Activated naive CD8-positive, alpha-beta T cell treated with anti-CD3 and anti-CD28 coated beads, Interleukin-2, amount 50 U/mL, for 24 hours (primary cell): ENCODE results near the gene DZIP1.
A peak's percentile ranks its signal among the peaks of the same experiment; 100 is the strongest.

Experiments used
- ATAC-seq: fragments of 150-1000 bp; cut with Tn5 transposase; one replicate; pipeline ENCODE4 v1.10.0; 2021
- DNase-seq: peaks from one replicate; pipeline ENCODE4 v3.0.0; 2021
- H3K27ac Mint-ChIP-seq: one replicate; pipeline ENCODE4 v1.8.0; 2021; ENCODE audit warnings: mild to moderate bottlenecking, mixed read lengths
- H3K27me3 Mint-ChIP-seq: one replicate; pipeline ENCODE4 v1.8.0; 2021; ENCODE audit warnings: mixed read lengths
- H3K36me3 Mint-ChIP-seq: one replicate; pipeline ENCODE4 v1.8.0; 2021; ENCODE audit warnings: low read depth, mixed read lengths
- H3K4me1 Mint-ChIP-seq: one replicate; pipeline ENCODE4 v1.8.0; 2021; ENCODE audit warnings: mixed read lengths
- H3K4me3 Mint-ChIP-seq: one replicate; pipeline ENCODE4 v1.8.0; 2021; ENCODE audit warnings: mild to moderate bottlenecking, moderate library complexity, mixed read lengths
- H3K9me3 Mint-ChIP-seq: one replicate; pipeline ENCODE4 v1.8.0; 2021; ENCODE audit warnings: mixed read lengths

Gene DZIP1

DNA sequence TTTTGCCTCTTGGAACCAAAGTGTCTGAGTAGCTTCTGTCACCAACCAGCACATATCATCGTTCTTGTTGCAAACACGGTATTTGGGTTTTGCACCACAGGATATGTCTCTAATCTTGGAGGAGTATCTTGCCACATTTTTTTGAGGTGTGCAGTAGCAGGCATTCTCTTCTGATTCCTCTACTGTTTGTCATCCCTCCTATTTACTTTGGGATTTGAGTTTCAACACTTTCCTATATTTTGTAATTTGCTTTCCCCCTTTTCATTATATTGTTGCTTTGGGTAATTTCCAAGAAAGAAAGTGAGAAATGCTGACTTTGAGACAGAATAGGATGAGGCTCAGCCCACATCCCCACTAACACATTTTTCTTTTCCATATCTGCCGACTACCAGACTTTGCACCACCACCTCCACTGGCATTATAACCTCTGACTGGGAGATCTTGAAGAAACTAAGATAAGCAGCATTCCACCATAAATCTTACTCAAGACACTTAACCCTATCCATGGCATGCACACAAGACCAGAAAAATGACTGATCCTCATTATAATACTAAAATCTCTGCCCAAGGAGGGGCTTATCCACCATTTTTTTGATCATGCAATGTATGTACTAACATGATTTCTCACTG, 12.0 kb upstream of the DZIP1 start:
- Mint-ChIP-seq H3K9me3 (no peaks in the 10 kb centered on the region), H3K27me3 (peaks cover 6% of the 10 kb centered on the region), H3K4me1 (no peaks in the 10 kb centered on the region), H3K36me3 (peaks cover 2% of the 10 kb centered on the region), H3K27ac (no peak overlapping the region), H3K4me3 (no peak overlapping the region)
- DNase-seq (no peak), ATAC-seq (no peak)

- ATAC-seq, result no peak
- peaks cover 6% of the 10 kb centered on the region for H3K27me3 Mint-ChIP-seq
- no peaks in the 10 kb centered on the region for H3K36me3 Mint-ChIP-seq
- DNase-seq, result no peak
- H3K9me3 Mint-ChIP-seq, result no peaks in the 10 kb centered on the region
- no peak overlapping the region for H3K27ac Mint-ChIP-seq
- no peak overlapping the region for H3K4me3 Mint-ChIP-seq
- H3K4me1 Mint-ChIP-seq, result no peaks in the 10 kb centered on the region
These were observed 8.3 kb upstream of the DZIP1 start for GRCh38 chr13:95652821-95653220.

DNA sequence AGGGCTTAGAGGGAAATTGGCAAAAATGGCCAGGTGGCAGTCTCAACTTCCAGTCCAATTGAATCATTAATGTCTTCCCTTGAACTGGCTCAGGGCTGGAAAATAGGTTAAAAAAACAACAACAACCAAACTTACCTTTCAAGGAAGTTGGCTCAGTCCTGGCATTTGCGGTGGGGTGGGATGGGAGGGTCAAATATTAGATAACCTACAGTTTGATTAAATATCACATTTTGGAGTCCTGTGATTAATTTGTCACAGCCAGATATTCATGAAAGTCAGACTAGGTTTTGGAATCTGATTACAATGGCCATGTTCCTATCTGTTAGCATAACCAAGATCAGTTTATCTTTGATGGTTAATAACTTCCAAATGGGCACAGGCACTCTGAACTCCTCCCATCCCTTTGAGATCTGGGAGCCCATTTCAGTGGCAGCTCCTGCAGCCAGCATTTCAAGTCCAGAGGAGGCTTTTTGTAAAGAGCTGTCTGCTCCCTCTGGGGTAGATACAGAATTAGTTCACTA, 7.8 kb upstream of the DZIP1 start:
- DNase-seq, result no peak
- H3K36me3 Mint-ChIP-seq, result no peaks in the 10 kb centered on the region
- no peak overlapping the region for H3K27ac Mint-ChIP-seq
- no peaks in the 10 kb centered on the region for H3K4me1 Mint-ChIP-seq
- no peak overlapping the region for H3K4me3 Mint-ChIP-seq
- peaks cover 8% of the 10 kb centered on the region for H3K27me3 Mint-ChIP-seq
- H3K9me3 Mint-ChIP-seq, result no peaks in the 10 kb centered on the region
- no peak for ATAC-seq

- Mint-ChIP-seq H3K27me3 (peaks cover 17% of the 10 kb centered on the region), H3K36me3 (no peaks in the 10 kb centered on the region), H3K4me1 (no peaks in the 10 kb centered on the region), H3K9me3 (no peaks in the 10 kb centered on the region), H3K4me3 (no peak overlapping the region), H3K27ac (no peak overlapping the region)
- DNase-seq (no peak), ATAC-seq (no peak)
These were observed 6.2 kb upstream of the DZIP1 start for GRCh38 chr13:95650696-95651095.

DNA sequence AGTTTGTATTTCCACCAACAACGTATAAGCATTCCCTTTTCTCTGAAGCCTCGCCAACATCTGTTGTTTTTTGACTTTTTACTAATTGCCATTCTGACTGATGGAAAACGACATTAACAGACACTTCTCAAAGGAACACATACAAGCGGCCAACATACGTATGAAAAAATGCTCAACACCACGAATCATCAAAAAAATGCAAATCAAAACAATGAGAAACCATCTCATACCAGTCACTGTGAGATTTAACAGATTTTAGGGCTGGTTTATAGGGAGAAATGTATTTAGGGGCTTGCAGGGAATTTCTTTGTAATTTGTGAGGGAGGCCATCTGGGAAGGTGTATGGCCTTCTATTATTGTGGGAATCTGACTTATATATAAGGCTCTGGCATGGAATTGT, 2.8 kb upstream of the DZIP1 start:
- ATAC-seq (no peak), DNase-seq (no peak)
- no peak overlapping the region for H3K27ac Mint-ChIP-seq
- peaks cover 30% of the 10 kb centered on the region for H3K27me3 Mint-ChIP-seq
- H3K36me3 Mint-ChIP-seq, result no peaks in the 10 kb centered on the region
- H3K9me3 Mint-ChIP-seq, result no peaks in the 10 kb centered on the region
- H3K4me3 Mint-ChIP-seq, result no peak overlapping the region
- peaks cover 9% of the 10 kb centered on the region for H3K4me1 Mint-ChIP-seq

- peak overlapping the region; percentile 65 for H3K4me3 Mint-ChIP-seq
- H3K27me3 Mint-ChIP-seq, result peaks cover 48% of the 10 kb centered on the region
- peaks cover 9% of the 10 kb centered on the region for H3K4me1 Mint-ChIP-seq
- peak; percentile 39 for ATAC-seq
- no peak overlapping the region for H3K27ac Mint-ChIP-seq
- peak; percentile 7 for DNase-seq
- no peaks in the 10 kb centered on the region for H3K9me3 Mint-ChIP-seq
- no peaks in the 10 kb centered on the region for H3K36me3 Mint-ChIP-seq
These were observed 439 bp downstream of the DZIP1 start for GRCh38 chr13:95643936-95644598.

GRCh38 chr13:95643571-95643935, 953 bp downstream of the DZIP1 start:
- H3K4me1 Mint-ChIP-seq, result peaks cover 9% of the 10 kb centered on the region
- no peak for ATAC-seq

GRCh38 chr13:95642999-95643398, 1.5 kb downstream of the DZIP1 start:
- Mint-ChIP-seq H3K4me1 (peaks cover 9% of the 10 kb centered on the region), H3K9me3 (no peaks in the 10 kb centered on the region), H3K4me3 (no peak overlapping the region)

More at GRCh38 chr13:95643571-95643935, 953 bp downstream of the DZIP1 start:
- Mint-ChIP-seq H3K36me3 (no peaks in the 10 kb centered on the region), H3K27ac (no peak overlapping the region), H3K27me3 (peaks cover 51% of the 10 kb centered on the region), H3K4me3 (peak overlapping the region; percentile 45), H3K9me3 (no peaks in the 10 kb centered on the region)
- no peak for DNase-seq

GRCh38 chr13:95642028-95642621, 2.4 kb downstream of the DZIP1 start:
- ATAC-seq, result peak; percentile 34
- peak; percentile 21 for DNase-seq
- H3K4me3 Mint-ChIP-seq, result no peak overlapping the region
- no peaks in the 10 kb centered on the region for H3K36me3 Mint-ChIP-seq
- no peak overlapping the region for H3K27ac Mint-ChIP-seq
- H3K4me1 Mint-ChIP-seq, result peaks cover 9% of the 10 kb centered on the region
- no peaks in the 10 kb centered on the region for H3K9me3 Mint-ChIP-seq
- H3K27me3 Mint-ChIP-seq, result peaks cover 47% of the 10 kb centered on the region

More at GRCh38 chr13:95642999-95643398, 1.5 kb downstream of the DZIP1 start:
- H3K27me3 Mint-ChIP-seq, result peaks cover 51% of the 10 kb centered on the region
- DNase-seq (no peak), ATAC-seq (no peak)
- H3K36me3 Mint-ChIP-seq, result no peaks in the 10 kb centered on the region
- no peak overlapping the region for H3K27ac Mint-ChIP-seq

- H3K27me3 Mint-ChIP-seq, result peaks cover 43% of the 10 kb centered on the region
- peaks cover 16% of the 10 kb centered on the region for H3K4me1 Mint-ChIP-seq
- no peak overlapping the region for H3K27ac Mint-ChIP-seq
- ATAC-seq, result no peak
- H3K36me3 Mint-ChIP-seq, result no peaks in the 10 kb centered on the region
- H3K9me3 Mint-ChIP-seq, result no peaks in the 10 kb centered on the region
- no peak overlapping the region for H3K4me3 Mint-ChIP-seq
- DNase-seq, result no peak
These were observed 3.0 kb downstream of the DZIP1 start for GRCh38 chr13:95641291-95642027.

GRCh38 chr13:95636853-95637252, 7.7 kb downstream of the DZIP1 start:
- Mint-ChIP-seq H3K27me3 (peaks cover 26% of the 10 kb centered on the region), H3K36me3 (no peaks in the 10 kb centered on the region), H3K27ac (no peak overlapping the region), H3K4me1 (peaks cover 9% of the 10 kb centered on the region), H3K9me3 (no peaks in the 10 kb centered on the region), H3K4me3 (no peak overlapping the region)
- no peak for DNase-seq
- peak; percentile 75 for ATAC-seq

DNA sequence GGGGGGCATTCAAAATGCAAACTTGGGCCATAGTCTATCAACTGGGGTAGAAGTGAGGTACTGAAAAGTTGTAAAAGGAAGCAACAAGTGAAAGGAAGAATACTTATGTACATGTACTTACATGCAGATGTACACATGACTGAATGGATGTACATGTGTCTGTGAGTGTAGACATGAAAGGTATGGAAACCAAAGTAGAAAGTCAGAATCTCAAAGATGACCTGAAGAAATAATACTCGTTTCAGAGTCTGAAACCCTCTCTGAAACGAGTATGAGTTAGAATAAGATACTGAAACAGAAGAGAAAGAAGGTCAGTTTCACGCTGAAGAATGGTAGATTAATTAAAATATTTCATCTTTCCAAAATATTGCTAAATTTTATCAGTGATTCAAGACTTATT, 13.9 kb downstream of the DZIP1 start:
- DNase-seq (no peak), ATAC-seq (no peak)
- H3K9me3 Mint-ChIP-seq, result no peaks in the 10 kb centered on the region
- H3K27ac Mint-ChIP-seq, result no peak overlapping the region
- H3K27me3 Mint-ChIP-seq, result peaks cover 11% of the 10 kb centered on the region
- H3K36me3 Mint-ChIP-seq, result no peaks in the 10 kb centered on the region
- H3K4me1 Mint-ChIP-seq, result no peaks in the 10 kb centered on the region
- H3K4me3 Mint-ChIP-seq, result no peak overlapping the region

DNA sequence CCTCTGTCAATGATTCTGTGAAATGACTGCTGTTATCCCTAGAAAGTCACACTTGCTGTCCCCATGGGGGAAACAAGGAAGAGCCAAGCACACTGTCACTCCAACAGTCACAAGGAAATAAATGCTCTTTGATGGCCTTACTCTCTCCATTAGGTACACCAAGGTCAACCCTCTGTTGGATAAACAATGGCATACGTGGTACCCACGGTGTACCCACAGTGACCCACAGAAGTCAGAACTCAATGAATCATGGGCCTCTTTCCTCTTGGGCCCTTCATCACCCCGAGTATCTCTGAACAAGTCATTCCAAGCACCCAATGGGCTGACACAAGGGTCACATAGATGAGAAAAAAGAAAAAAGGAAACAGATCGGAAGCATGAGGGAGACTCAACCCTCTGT, 15.4 kb downstream of the DZIP1 start:
- ATAC-seq (no peak), DNase-seq (no peak)
- H3K27me3 Mint-ChIP-seq, result peaks cover 10% of the 10 kb centered on the region
- no peaks in the 10 kb centered on the region for H3K9me3 Mint-ChIP-seq
- H3K4me3 Mint-ChIP-seq, result no peak overlapping the region
- no peaks in the 10 kb centered on the region for H3K4me1 Mint-ChIP-seq
- no peaks in the 10 kb centered on the region for H3K36me3 Mint-ChIP-seq
- H3K27ac Mint-ChIP-seq, result no peak overlapping the region

DNA sequence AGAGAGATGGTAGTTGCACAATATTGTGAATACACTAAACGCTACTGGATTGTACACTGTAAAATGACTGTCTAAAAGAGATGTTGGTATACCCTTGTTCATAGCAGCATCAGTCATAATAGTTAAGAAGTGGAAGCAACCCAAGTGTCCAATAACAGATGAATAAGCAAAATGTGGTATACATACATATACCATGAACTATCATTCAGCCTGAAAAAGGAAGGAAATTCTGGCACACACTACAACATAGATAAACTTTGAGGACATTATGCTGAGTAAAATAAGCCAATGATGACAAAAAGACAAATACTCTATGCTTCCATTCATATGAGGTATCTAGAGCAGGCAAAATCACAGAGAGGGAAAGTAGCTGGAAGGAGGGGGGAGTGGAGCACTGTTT, 16.0 kb downstream of the DZIP1 start:
- ATAC-seq (no peak), DNase-seq (no peak)
- Mint-ChIP-seq H3K27me3 (peaks cover 9% of the 10 kb centered on the region), H3K36me3 (no peaks in the 10 kb centered on the region), H3K9me3 (no peaks in the 10 kb centered on the region), H3K4me3 (no peak overlapping the region), H3K4me1 (no peaks in the 10 kb centered on the region), H3K27ac (no peak overlapping the region)
